Vagina (tissue), 2 donors: ENCODE measurements around the gene PARD3.

Experiments used
- CTCF ChIP-seq, 3 experiments: fragments of 450-650 bp in 2 of 3; fragments of 200-600 bp in 1 of 3; sonication (generic) in 1 of 3; IDR thresholded peaks; one replicate each; pipeline ENCODE4 v1.5.1; 2017 to 2019; ENCODE audit warnings: antibody characterized with exemption in 3 of 3, mild to moderate bottlenecking in 2 of 3, moderate library complexity in 2 of 3
- POLR2AphosphoS5 ChIP-seq, 2 donors: sonication (generic); formaldehyde crosslinking; IDR thresholded peaks; one replicate each; pipeline ENCODE4 v1.9.0; 2017; ENCODE audit warnings: antibody characterized with exemption in 2 of 2, mild to moderate bottlenecking in 2 of 2, low read depth in 1 of 2; ENCODE audit not compliant: insufficient read depth in 1 of 2

- TF ChIP-seq CTCF (IDR thresholded peaks at IDR 0.05) (no peak), POLR2AphosphoS5 (IDR thresholded peaks at IDR 0.05; ENCODE audit: insufficient read depth in 1 of 2, low read depth in 1 of 2) (no peak)
Measured at GRCh38 chr10:34091635-34092195, 723.4 kb downstream of the PARD3 start.
